NCI-H2227 (cell line): ENCODE data around the gene DNMT1.

Experiments
- DNase-seq: peaks from one replicate; lab custom pipeline; 2025; ENCODE audit not compliant: unreplicated experiment; lab: John Stamatoyannopoulos, UW

DNMT1 gene

DNA sequence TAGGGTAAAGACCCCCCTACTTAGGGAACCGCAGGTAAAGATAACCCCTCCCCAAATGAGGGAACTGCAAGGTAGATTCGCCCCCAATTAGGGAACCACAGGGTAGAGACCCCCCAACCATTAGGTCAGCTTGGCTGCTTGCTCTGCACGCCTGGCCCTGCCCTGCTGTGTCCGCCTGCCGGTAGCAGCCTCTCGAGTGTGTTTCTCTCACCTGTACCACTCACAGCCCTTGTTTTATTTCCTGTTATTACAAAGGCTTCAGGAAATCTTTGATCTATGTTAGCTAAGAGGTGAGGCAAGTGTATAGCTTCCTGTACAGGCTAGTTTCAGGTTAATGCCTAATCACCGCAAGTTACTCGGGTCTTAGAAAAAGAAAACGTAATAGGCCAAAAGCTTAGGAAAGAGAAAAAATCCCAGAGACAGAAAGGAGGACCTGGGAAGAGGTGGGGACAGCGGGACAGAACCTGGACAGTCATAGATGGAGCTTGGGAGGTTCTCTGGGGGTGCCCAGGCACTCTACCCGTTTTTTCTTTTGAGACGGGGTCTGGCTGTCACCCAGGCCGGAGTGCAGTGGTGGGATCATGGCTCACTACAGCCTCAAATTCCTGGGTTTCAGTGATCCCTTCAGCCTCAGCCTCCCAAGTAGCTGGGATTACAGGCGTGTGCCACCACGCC lies 51.9 kb downstream of the DNMT1 start:
- DNase-seq = no peak

- no peak for DNase-seq
These were observed 52.8 kb downstream of the DNMT1 start for GRCh38 chr19:10141973-10142372.

- no peak for DNase-seq
These were observed 53.3 kb downstream of the DNMT1 start for GRCh38 chr19:10141479-10141878.

GRCh38 chr19:10139952-10140351 lies 54.8 kb downstream of the DNMT1 start:
- DNase-seq = no peak

DNA sequence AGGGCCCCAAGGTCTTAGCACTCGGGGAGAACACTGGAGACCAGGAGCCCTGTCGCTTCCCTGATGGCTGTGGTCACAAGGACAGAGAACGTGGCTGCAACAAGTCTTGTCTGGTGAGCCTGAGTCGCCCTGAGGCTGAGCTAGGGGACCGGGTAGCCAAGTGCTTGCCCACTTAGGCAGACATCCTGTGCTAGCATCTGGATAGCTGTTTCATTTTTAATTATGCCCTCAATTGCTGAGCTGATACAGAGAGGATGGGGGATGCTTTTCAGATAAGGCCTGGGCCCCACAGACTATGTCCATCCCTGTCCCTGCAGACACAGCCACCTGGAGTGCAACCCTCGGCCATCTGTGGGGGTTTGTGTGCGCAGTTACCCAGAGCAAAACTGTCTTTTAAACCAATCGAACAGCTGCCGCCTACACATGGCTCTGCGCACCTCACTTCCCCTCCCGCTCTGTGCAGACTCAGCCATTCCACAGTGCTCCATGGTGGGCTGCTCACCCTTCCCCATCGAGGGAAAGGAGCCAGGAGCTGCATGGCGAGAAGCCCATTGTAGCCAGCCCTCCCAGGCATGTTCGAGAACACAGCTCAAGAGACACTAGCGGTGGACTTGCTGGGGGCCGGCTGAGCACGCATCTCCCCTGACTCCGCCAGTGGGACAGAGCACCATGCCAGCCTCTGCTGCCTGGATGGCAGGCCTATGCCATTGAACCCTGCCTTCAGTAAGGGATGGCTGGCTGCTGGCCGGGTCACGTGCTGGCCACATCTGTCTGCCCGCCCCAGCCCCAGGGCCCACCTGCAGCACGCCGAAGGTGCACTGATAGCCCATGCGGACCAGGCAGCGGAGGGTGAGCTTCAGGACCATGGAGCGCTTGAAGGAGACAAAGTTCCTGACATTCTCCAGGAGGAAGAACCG lies 55.6 kb downstream of the DNMT1 start:
- DNase-seq = no peak

DNA sequence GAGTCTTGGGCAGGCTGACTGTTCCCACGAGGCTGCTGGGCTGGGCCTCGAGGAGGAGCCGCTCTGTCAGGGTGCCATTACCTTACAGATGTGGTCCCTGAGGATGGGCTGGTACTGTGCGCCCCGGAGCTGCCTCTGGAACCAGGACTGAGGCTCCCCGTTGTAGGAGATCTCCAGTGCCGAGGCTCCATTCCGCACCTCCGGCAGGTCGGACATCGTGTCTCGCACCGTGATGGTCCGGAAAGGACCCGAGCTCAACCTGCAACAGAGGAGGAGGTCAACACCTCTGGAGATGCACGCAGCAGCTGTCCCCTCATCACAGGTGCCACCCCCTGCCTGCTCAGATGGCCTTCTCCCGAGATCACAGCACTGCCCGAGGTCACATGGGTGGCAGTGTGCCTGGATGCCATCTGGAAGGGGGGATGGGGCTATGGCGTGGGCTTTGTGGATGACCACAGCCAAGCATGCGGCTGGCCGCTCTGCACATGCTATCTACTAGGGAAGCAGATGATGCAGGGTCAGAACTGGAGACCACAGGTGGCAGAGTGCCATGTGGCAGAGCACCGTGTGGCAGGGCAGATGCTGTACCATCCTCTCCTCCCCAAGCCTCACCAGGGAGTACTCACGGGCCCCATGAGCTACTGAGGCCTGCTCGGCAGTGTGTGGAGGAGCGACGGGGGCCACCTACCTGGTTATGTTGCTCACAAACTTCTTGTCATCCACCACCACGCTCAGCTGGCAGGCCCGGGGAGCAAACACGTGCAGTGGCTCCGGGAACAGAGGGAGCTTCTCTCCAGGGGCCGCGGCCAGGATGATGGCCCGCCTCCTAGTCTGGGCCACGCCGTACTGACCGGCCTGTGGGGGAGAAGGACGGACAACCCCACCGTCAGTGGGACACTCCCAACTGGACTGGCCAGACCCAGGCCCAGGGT lies 56.7 kb downstream of the DNMT1 start:
- DNase-seq = no peak

DNA sequence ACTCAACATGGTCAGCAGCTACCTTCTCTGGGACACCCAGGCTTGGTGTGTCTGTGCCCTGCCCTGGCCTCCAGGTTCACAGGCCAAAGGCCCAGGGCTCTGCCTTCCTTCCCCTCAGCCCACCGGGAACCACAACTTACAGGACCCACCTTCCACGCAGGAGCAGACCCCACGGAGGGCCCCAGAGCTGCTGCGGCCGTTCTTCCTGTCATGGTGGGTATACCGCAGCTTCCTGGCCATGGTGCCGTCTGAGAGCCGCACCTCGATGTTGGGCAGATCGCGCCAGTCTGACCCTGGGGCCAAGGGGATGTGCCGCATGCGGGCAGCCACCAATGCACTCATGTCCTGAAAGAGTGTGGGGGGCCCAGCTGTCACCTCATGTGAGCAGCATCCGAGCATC lies 57.8 kb downstream of the DNMT1 start:
- no peak for DNase-seq

DNA sequence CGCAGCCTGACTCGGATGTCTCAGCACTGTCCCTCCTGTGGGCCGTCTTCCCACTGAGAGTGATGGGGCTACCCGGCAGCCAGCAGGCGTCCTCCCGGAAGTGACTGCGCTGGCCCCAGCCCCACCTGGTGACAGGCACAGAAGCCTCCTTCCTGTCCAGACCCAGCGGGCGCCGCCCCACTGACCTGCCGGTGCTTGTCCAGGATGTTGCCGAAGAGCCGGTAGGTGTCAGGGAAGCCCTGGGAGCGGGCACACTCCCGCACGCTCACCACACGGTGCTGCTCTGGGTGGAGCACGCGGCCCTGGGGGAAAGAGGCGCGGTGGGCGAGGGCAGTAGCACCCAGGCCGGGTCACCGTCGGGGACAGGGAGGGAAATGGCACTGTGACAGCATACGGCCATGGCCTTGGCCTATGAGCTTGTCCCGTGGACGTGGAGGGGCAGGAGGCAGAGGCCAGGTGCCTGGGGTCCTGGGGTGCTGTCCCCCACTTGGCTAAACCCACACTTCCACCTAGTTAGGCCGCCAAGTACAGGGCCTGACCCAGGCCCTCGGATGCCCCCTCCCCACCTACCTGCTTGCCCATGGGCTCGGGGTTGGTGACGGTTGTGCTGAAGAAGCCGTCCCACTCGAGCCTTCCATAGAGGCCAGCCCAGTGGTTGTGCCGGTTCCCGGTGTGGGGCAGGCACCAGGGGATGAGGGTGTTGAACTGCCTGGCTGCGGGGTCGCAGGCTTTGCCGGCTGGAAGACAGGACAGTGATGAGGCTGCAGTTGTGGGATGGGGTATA lies 59.0 kb downstream of the DNMT1 start:
- DNase-seq = no peak

DNA sequence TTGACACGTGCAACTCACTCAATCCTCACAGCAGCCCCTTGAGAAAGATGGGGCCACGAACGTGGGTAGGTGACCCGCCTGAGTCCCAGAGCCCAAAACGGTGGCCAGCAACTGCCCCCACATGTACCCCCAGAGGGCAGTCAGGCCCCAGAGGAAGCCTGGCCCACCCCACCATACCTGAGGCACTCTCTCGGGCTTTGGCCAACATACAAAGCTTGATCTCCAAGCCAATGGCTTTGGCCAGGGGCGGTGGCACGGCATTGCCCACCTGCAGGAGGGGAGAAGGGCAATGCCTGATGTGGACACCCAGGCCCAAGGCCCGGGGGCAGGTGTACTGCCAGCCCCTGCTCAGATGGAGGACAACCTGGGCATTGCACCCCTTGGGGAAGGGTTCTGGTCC lies 60.7 kb downstream of the DNMT1 start:
- DNase-seq = no peak

DNA sequence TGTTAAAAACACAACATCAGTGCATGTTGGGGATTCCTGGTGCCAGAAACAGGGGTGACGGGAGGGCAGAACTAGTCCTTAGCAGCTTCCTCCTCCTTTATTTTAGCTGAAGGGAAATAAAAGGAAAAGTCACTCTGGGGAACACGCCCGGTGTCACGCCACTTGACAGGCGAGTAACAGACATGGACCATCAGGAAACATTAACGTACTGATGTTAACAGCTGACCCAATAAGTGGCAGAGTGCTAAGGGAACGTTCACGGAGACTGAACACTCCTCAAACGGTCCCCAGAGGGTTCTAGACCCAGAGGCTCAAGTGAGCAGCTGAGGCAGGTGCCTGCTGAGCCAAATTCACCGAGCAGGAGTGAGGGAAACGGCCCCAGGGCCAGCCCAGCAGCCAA lies 61.2 kb downstream of the DNMT1 start:
- DNase-seq = no peak

DNA sequence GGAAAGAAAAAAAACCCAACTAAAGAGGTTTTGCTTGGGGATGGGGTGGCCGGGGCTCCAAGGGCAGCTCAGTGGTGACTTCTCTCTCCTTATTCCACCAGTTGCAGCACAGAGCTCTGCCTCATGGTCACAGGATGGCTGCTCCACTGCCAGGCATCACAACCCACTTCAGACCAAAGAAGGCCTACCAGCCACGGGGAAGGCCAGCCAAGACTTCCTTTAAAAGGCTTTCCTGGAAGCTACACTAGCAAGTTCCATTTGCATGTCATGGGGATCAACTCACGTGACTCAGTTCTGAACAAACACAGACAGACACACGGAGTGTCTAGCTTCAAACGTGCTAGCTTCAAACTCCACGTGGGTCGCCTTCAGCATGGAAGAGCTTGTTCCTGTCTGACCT lies 61.8 kb downstream of the DNMT1 start:
- DNase-seq = no peak

GRCh38 chr19:10126213-10126639 lies 68.5 kb downstream of the DNMT1 start:
- DNase-seq = no peak

DNA sequence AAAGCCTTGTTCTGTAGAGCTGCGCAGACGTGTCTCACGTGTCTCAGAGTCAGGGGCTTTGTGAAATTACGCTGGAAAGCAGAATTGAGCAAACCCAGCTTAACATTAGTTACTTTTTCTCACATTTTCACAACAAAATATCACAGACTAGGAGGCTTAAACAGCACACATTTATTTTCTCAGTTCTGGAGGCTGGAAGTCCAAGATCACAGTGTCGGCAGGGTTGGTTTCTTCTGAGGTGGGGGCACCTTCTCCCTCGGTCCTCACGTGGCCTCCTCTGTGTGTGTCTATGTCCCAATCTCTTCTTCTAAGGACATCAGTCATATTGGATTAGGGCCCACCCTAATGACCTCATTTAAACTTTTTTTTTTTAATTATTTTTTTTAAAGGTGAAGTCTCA lies 70.3 kb downstream of the DNMT1 start:
- DNase-seq = no peak

DNA sequence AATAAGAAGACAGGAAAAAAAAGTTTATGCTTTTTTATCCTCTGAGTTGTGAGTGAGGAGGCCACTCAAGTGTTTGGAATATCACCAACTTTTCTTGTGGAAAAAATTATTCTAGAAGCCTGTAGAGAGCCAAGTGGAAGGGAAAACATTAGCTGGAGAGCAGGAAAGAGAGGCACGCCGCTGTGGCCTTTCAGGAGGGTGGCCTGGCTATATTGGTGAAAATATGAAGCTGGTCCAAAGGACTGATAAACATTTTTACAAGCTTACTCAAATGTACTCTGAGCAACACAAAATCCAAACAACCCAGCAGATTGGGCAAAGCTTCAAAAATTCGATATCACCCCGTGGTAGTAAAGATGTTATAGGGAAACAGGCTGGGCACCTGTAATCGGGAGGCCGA lies 72.7 kb downstream of the DNMT1 start:
- DNase-seq = no peak

DNA sequence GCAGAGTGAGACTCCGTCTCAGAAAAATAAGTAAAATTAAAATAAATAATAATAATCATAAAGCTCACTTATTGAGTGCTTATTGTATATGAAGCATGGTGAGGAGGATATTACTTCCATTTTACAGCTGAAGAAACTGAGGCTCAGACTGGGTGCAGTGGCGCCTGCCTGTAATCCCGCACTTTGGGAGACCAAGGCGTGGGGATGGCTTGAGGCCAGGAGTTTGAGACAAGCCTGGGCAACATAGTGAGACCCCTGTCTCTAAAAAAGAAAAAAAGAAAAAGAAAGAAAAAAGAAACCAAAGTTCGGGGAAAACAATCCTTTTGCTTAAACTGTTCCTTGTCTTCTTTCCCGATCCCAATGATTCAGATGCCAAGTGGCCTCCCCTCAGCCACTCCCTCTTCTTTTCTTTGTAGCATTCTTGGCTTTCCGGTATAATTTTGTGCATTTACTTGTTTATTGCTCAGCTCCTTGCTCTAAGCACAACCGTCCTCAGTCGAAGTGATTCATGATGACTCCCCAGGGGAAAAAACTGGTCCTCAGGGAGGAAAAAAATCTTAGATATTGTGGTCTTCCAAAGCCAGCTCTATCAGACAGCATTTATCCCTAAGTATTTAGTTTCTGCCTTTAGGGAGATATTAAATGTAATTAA lies 74.1 kb downstream of the DNMT1 start:
- peak; percentile 7 for DNase-seq

GRCh38 chr19:10118960-10119359 lies 75.8 kb downstream of the DNMT1 start:
- DNase-seq = no peak

DNA sequence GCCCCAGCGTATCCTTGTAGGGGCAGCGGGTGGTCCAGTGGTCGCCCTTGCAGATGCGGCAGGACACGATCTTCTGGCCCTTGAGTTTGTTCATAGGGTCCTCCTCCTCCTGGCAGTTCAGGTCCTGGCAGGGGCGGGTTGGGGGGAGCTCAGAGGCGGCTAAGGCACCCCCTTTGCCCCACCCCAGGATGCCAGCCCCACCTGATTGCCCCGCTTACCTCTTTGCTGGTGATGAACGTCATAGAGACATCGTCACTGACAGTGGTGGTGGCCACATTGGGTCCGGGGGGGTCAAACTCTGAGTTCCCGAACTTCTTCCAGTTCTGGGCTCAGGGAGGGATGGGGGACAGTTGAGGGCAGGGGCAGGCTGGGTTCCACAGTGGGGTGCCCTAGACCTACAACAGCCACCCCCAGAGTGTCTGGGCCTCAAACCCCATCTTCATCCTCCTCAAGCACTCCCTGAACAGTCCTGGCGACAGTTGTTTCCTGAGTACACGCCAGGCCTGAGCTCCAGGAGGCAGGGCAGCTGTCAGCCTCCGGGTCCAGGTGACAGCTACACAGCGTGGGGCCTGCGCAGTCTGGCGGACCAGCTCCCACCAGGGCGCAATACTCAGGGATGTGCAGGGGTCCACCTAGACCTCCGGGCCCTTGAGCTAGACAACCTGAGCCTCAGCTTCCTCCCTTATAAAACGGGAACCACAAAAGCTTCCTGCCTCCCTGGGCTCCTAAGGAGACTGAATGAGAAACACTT lies 77.7 kb downstream of the DNMT1 start:
- DNase-seq = no peak

- DNase-seq = no peak
These were observed 78.5 kb downstream of the DNMT1 start for GRCh38 chr19:10116085-10116865.
